Right kidney (tissue), 1 donor: Measurements from ENCODE around the gene CDK10.

ENCODE experiments used
- DNase-seq: peaks from one replicate; pipeline ENCODE4 v3.0.0-alpha.2; 2016

The CDK10 gene

GRCh38 chr16:89712274-89712781 is 25.8 kb downstream of the CDK10 start:
- no peak for DNase-seq

DNA sequence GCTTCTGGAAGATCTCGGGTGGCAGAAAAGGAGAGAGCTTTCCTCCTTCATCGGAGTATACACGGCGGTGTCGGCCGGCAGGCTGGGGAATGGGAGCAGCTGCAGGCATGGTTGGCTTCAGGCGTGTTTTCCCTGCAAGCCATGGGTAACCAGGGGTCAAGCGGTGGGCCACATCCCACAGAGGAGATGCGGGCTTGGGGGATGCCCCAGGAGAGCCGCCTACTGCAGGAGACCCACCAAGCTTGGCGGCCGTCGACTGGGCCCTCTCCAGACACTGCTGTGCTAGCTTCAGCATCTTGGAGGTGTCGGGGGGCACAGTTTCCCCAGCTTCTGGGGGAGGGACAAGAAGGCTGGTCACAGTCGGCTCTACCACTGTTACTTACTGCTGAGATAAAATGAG is 30.0 kb downstream of the CDK10 start:
- DNase-seq = no peak

DNA sequence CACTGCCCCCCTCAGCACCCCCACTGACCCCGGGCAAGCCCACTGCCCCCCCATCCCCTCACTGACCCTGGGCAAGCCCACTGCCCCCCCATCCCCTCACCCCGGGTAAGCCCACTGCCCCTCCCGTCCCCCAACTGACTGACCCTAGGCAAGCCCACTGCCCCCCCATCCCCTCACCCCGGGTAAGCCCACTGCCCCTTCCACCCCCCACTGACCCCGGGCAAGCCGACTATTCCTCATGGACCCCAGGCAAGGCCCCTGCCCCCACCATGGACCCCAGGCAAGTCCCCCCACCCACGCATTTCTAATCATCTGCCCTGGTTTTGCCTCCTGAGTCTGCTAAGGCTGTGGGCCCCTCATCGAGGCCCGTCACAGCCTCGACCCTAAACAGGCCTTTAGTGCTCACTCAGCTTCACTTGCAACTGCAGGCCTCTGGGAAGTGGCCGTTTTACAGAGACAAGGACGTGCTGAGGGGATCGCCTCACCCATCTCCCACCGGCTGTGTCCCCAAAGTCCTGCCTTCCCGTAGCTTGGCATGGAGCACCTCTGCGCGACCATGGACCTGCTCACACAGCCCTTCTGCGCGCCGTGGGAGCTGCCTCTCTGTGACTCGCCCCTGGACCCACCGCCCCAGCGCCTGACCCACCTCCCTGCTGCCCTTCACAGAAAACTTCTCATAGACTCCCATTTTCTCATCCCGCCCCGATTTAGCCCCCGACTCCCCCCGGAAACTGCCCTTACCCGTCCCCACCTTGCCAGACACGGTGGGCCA is 30.6 kb downstream of the CDK10 start:
- DNase-seq = no peak

- no peak for DNase-seq
These were observed 31.4 kb downstream of the CDK10 start for GRCh38 chr16:89717688-89718505.

DNA sequence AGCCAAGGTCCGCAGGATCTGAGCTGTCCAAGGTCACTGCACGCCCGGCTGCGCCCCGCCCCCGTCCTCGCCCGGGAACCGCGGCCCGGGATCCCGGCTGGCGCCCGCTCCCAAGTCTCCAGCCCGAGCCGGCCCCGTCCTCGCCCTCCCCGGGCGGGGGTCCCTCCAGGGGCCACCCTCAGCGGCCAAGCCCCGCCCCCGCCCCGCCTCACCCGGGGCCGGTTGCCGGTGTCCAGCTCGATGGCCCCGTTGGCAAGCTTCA is 34.0 kb downstream of the CDK10 start:
- DNase-seq = peak; percentile 91

DNA sequence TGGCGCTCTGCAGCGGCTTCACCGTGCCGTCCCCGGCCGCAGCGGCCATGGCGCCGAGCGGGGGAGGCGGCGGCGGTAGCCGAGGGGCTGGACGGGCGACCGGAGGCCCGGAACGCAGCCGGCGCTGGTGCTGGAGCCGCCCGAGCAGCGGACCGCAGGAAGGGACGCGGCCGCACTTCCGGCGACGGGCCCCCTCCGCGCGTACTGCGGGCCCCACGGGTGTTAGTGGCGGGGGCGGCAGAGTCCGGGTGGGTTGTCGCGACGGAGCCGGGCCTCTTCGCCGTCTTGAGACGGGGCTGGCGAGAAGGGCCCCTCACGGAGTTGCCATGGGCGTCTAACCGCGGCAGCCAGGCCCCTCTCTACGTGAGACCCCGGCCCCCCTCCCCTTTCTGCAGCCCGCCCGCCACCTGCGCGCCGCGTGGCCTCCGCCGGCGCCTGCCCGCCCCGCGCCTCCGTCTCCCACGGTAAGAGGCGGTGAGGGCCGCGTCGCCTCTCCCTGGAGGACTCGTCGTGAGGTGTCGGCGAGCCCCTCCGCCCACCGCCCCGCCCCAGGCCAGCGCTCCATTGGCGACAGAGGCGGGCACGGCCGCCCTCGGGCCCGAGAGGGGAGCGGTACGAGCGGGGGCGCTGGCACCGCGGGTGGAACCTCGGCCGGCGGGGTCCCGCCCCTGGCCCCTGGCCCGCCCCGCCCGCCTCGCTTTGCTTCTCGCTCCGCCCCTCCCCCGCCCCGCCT is 34.5 kb downstream of the CDK10 start, which contains the start of the genes VPS9D1 and ZNF276:
Gene VPS9D1, minus strand, starts transcription at position 86 of the 733 bp plus-strand sequence. Its CDS starts 37 bp downstream, at position 49.
Gene ZNF276, plus strand, starts transcription at position 725 of the 733 bp plus-strand sequence. CDS start 104 bp downstream, outside the sequence.
- DNase-seq = peak; percentile 98

GRCh38 chr16:89721546-89722391 is 35.3 kb downstream of the CDK10 start:
- DNase-seq = peak; percentile 88

DNA sequence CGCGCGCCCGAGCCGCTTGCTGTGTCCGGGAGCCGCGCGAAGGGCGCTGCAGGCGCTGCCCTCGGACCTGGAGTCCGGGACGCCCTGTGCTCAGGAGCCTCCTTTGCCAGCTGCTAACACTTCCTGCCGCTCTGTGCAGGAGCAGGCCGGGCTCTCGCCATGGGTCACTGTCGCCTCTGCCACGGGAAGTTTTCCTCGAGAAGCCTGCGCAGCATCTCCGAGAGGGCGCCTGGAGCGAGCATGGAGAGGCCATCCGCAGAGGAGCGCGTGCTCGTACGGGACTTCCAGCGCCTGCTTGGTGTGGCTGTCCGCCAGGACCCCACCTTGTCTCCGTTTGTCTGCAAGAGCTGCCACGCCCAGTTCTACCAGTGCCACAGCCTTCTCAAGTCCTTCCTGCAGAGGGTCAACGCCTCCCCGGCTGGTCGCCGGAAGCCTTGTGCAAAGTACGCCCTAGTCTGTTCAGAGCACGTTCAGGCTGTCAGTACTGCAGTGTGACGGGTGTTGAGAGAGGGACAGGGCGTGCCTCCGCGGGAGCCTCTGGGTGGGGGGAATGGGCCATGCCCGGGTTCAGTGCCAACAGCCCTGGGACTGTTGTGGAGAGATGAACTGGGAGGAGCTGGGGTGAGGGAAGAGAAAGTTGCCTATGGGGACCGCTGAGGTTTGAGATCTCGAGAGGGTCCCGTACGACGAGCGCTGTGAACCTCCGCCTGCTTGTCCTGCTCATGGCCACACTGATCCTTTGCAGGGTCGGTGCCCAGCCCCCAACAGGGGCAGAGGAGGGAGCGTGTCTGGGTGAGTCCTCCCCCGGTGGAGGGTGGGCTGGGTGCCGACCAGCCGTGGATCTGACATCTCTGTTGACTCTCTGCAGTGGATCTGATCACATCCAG is 36.1 kb downstream of the CDK10 start:
- DNase-seq = no peak

DNA sequence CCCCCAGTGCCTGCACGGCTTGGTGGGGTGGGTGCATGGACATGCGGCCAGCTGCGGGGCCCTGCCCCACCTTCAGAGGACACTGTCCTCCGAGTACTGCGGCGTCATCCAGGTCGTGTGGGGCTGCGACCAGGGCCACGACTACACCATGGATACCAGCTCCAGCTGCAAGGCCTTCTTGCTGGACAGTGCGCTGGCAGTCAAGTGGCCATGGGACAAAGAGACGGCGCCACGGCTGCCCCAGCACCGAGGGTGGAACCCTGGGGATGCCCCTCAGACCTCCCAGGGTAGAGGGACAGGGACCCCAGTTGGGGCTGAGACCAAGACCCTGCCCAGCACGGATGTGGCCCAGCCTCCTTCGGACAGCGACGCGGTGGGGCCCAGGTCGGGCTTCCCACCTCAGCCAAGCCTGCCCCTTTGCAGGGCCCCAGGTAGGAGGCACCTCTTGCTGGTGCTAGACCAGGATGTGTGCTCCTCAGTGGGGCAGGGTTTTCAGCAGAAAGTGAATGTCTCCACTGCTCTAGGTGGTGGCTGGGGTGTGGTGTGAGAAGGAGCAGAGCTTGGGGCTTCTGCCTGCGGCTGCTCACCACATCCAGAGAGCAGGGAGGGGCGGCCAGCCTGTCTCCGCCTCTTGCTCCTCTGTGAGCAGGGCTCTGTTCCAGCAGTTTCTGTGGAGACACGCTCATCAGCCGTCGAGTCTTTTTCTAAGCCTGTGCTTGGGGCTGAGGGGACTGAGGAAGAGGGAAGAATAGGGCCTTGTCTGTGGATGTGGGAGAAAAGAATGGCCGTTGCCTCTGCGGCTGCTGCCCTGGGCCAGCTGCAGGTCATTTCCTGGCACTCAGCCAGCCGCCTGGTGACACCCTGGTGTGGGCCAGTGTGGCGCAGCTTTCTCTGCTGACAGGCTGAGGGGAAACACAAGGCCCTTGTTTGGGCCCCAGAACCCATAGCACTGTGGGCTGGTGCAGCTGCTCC is 37.1 kb downstream of the CDK10 start:
- DNase-seq = no peak

GRCh38 chr16:89727406-89728120 is 41.1 kb downstream of the CDK10 start:
- DNase-seq = no peak

DNA sequence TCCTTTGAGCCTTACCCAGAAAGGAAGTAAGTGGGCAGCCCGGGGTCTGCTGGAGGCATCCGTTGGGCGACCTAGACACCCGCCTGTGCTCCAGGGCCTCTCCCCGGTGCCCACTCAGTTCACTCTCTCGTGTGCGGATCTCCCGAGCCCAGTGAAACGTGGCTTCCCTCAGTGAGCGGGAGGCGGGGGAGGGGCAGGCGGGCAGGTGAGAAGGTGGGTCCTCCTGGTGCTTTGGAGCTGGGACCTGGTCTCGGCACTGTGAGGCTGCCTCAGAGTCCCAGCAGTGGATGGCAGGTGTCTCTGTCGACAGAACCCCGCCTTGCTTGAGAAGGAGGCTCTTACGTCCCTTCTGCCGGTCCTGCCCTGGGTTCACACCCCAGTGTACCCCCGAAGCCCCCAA is 42.8 kb downstream of the CDK10 start:
- DNase-seq = no peak

DNA sequence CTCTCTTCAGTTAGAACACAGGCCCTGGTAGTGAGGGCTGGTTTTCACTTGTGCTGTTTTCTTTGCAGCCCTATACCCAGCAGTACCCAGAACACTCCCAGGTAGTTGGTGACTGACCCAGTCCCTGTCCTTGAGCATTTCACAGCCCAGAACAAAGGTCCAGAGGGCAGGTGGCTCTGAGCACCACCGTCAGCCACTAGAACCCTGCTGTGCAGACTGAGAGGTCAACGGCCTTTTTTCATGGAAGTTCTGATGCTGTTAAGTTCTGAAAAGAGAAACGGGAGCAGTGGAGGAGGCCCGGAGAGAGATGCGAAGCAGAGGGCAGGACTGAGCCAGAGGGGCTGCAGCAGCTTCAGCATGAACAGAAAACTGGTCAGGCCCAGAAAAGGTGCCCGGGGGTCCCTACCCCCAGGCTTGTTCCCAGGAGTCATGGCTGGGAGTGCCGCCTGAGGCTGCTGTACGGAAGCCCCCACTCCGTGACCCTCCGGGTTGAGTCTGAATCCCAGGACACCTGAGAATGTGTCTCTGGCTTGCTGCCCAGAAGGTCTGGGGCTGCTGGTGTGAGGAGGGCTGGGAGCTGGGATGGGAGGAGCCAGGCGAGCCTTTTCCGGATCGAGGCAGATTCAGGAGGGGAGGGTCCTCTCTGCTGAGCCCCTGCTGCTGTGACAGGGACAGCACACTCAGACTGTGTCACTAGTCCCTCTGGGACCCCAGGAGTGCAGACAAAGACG is 43.5 kb downstream of the CDK10 start:
- DNase-seq = no peak

- no peak for DNase-seq
These were observed 44.2 kb downstream of the CDK10 start for GRCh38 chr16:89730610-89731234.

DNA sequence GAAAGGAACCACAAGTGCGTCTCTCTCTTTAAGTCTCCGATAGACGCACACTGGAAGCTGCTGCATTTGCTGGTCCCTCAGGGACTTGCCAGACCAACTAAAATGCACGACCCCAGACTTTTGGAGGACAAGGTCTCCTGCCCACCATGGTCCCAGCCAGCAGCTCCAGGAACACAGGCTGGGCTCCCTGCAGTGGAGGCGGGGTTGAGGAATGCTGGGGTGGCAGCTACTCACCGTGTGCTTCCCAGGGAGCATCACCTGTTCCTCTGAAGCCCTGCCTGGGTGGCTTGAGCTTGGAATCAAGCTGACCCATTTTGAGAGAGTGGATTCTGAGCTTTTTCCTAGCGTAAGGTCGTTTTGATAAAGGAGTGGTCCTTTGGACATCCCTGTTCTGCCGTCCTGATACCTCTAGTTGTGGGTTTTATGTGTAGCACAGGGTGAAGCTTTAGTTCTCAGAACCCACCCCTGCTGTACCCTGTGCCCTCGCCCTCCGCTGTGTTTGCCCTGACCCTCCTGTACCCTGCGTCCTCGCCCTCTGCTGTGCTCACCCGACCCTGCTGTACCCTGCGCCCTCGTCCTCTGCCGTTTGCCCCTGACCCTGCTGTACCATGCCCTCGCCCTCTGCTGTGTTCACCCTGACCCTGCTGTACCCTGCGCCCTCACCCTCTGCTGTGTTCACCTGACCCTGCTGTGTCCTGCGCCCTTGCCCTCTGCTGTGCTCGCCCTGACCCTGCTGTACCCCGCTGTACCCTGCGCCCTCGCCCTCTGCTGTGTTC is 45.8 kb downstream of the CDK10 start:
- no peak for DNase-seq

DNA sequence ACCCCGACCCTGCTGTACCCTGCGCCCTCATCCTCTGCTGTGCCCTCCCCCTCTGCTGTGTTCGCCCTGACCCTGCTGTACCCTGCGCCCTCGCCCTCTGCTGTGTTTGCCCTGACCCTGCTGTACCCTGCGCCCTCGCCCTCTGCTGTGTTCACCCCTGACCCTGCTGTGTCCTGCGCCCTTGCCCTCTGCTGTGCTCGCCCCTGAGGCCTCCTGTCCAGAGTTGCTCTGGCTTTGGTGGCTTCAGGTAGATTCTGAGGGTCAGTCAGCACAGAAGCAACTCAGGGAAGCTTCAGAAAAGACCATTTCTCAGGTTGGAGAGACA is 46.4 kb downstream of the CDK10 start:
- DNase-seq = no peak

- no peak for DNase-seq
These were observed 46.8 kb downstream of the CDK10 start for GRCh38 chr16:89733322-89733721.

DNA sequence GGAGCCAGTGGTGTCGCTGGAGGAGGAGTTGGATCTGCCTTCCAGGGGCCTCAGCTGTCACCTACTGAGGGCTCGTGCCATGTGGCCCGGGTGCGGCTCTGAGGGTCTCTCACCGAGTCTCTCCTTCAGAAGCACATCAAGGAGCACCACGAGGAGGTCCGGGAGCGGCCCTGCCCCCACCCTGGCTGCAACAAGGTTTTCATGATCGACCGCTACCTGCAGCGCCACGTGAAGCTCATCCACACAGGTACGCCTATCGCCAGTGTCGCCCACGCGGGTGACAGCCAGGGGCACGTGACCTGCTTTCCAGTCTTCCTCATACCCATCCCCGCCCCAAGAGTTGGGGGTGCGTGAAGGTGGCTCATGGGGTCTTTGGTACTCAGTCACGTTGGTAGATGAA is 47.3 kb downstream of the CDK10 start:
- DNase-seq = no peak
